K562 (cell line): ENCODE results near the gene RSAD1.

Source experiments
- CHAMP1 ChIP-seq: fragments of 450-650 bp; IDR thresholded peaks from 2 replicates; pipeline ENCODE4 v1.6.1; 2016; ENCODE audit warnings: mild to moderate bottlenecking
- CTCF ChIP-seq, 3 experiments: IDR thresholded peaks in 2 of 3; conservative IDR thresholded peaks in 1 of 3; 2 replicates each; pipeline ENCODE4 v1.5.1; 2011 to 2012; ENCODE audit warnings: low read length in 3 of 3, mild to moderate bottlenecking in 3 of 3, control low read depth in 2 of 3, improper control_type of control experiment in 1 of 3, inconsistent platforms in 1 of 3, low read depth in 1 of 3, mixed read lengths in 1 of 3, moderate library complexity in 1 of 3; ENCODE audit not compliant: insufficient read depth in 2 of 3
- HOXB6 ChIP-seq: fragments of 250-450 bp; sonication (Bioruptor Pico); IDR thresholded peaks from 2 replicates; pipeline ENCODE4 v1.5.1; 2022; ENCODE audit warnings: mild to moderate bottlenecking, borderline replicate concordance
- MIER1 ChIP-seq: fragments of 450-650 bp; IDR thresholded peaks from 2 replicates; pipeline ENCODE4 v1.6.1; 2016; ENCODE audit warnings: antibody characterized with exemption, mild to moderate bottlenecking, low read depth
- POLR2A ChIP-seq: fragments of 450-650 bp; conservative IDR thresholded peaks from 2 replicates; pipeline ENCODE4 v1.6.1; 2016
- SMC3 ChIP-seq: conservative IDR thresholded peaks from 2 replicates; pipeline ENCODE4 v1.6.1; 2011; ENCODE audit warnings: low read depth, low read length, improper control_type of control experiment; ENCODE audit not compliant: insufficient read depth
- ZBTB1 ChIP-seq: sonication (generic); formaldehyde crosslinking; IDR thresholded peaks from 2 replicates; pipeline ENCODE4 v1.8.1; 2023; ENCODE audit warnings: missing genetic modification reagents, low read depth, mild to moderate bottlenecking, borderline replicate concordance
- ZNF24 ChIP-seq: fragments of 450-650 bp; IDR thresholded peaks from 2 replicates; pipeline ENCODE4 v1.6.1; 2016

- TF ChIP-seq CHAMP1 (no peak), POLR2A (no peak), CTCF (IDR thresholded peaks at IDR 0.05 in 2 of 3, conservative IDR thresholded peaks at IDR 0.05 in 1 of 3; ENCODE audit: insufficient read depth in 2 of 3, low read depth in 1 of 3, low read length in 3 of 3) (no peak), ZBTB1 (CRISPR knock-in tag) (no peak), ZNF24 (no peak), HOXB6 (CRISPR knock-in tag) (no peak), SMC3 (no peak), MIER1 (no peak)
Measured at GRCh38 chr17:50480142-50480764, 1.6 kb downstream of the RSAD1 start.
